Ishikawa (cell line): ENCODE data around the gene LYRM7.

Experiments
- CEBPB ChIP-seq: IDR thresholded peaks from 2 replicates; pipeline ENCODE4 v1.6.1; 2012
- CREB1 ChIP-seq: IDR thresholded peaks from 2 replicates; pipeline ENCODE4 v1.6.1; 2012; ENCODE audit warnings: low read depth
- EGR1 ChIP-seq: IDR thresholded peaks from 2 replicates; pipeline ENCODE4 v1.6.1; 2012
- EP300 ChIP-seq: IDR thresholded peaks from 2 replicates; pipeline ENCODE4 v1.6.1; 2012; ENCODE audit warnings: borderline replicate concordance
- FOXM1 ChIP-seq: IDR thresholded peaks from 2 replicates; pipeline ENCODE4 v1.6.1; 2012; ENCODE audit warnings: low read depth, borderline replicate concordance
- MAX ChIP-seq: IDR thresholded peaks from 2 replicates; pipeline ENCODE4 v1.6.1; 2012
- NFIC ChIP-seq: IDR thresholded peaks from 2 replicates; pipeline ENCODE4 v1.6.1; 2012
- RAD21 ChIP-seq: IDR thresholded peaks from 2 replicates; pipeline ENCODE4 v1.6.1; 2012; ENCODE audit warnings: low read depth
- REST ChIP-seq: IDR thresholded peaks from 2 replicates; pipeline ENCODE4 v1.6.1; 2012; ENCODE audit warnings: low read depth, mild to moderate bottlenecking
- TAF1 ChIP-seq: IDR thresholded peaks from 2 replicates; pipeline ENCODE4 v1.6.1; 2012; ENCODE audit warnings: low read depth, mild to moderate bottlenecking
- TCF12 ChIP-seq: IDR thresholded peaks from 2 replicates; pipeline ENCODE4 v1.6.1; 2012; ENCODE audit warnings: low read depth
- TEAD4 ChIP-seq: IDR thresholded peaks from 2 replicates; pipeline ENCODE4 v1.6.1; 2012
- USF1 ChIP-seq: IDR thresholded peaks from 2 replicates; pipeline ENCODE4 v1.6.1; 2012
- YY1 ChIP-seq: IDR thresholded peaks from 2 replicates; pipeline ENCODE4 v1.6.1; 2012; ENCODE audit warnings: low read depth
- ZBTB7A ChIP-seq: IDR thresholded peaks from 2 replicates; pipeline ENCODE4 v1.6.1; 2012; ENCODE audit warnings: low read depth

Gene LYRM7

GRCh38 chr5:131182839-131183238, 12.1 kb downstream of the LYRM7 start:
- TF ChIP-seq YY1 (no peak), CEBPB (no peak), ZBTB7A (no peak), TAF1 (no peak), REST (no peak), TCF12 (no peak), USF1 (no peak), EP300 (no peak), CREB1 (no peak), NFIC (no peak), RAD21 (no peak), MAX (no peak), TEAD4 (no peak), FOXM1 (no peak), EGR1 (no peak)

GRCh38 chr5:131185523-131186104, 14.9 kb downstream of the LYRM7 start:
- TF ChIP-seq REST (no peak), ZBTB7A (no peak), TAF1 (no peak), RAD21 (no peak), FOXM1 (no peak), EP300 (no peak), NFIC (no peak), CEBPB (no peak), USF1 (no peak), TEAD4 (no peak), YY1 (no peak), CREB1 (no peak), MAX (no peak), TCF12 (no peak), EGR1 (no peak)

GRCh38 chr5:131186561-131187256, 16.0 kb downstream of the LYRM7 start:
- TF ChIP-seq TEAD4 (no peak), REST (no peak), MAX (no peak), NFIC (no peak), ZBTB7A (no peak), EGR1 (no peak)

- TF ChIP-seq USF1 (no peak), TCF12 (no peak), EGR1 (no peak), YY1 (no peak), TEAD4 (no peak), CEBPB (no peak)
These were observed 22.4 kb downstream of the LYRM7 start for GRCh38 chr5:131193106-131193505.
